ENCODE results near the gene ROBO1.
"Not testable (repeated sequence)": the region's sequence is repeated elsewhere in the genome, so short reads cannot be mapped to it uniquely, and the experiment has no call there.

ROBO1 gene

GRCh38 chr3:79217096-79217495, 550.7 kb downstream of the ROBO1 start:
- ATAC-seq = no peak

DNA sequence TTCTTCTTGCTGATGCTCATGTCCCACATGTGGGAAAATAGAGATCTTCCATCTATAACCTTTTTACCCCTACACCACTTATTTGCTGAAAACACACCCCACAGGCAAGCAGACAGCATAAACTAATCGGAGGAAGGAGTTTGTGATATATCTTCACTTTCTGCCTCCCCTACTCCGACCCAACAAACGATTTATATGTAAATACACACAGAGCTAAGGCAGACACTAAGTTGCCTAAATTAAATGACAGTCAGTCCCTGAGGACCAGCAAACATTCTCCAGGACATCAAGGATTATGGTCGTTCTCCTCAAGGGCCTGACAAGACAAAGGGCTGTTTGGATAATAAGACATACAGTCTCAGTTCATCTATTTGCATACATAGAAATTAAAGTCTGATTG, 552.5 kb downstream of the ROBO1 start:
- ATAC-seq = no peak

DNA sequence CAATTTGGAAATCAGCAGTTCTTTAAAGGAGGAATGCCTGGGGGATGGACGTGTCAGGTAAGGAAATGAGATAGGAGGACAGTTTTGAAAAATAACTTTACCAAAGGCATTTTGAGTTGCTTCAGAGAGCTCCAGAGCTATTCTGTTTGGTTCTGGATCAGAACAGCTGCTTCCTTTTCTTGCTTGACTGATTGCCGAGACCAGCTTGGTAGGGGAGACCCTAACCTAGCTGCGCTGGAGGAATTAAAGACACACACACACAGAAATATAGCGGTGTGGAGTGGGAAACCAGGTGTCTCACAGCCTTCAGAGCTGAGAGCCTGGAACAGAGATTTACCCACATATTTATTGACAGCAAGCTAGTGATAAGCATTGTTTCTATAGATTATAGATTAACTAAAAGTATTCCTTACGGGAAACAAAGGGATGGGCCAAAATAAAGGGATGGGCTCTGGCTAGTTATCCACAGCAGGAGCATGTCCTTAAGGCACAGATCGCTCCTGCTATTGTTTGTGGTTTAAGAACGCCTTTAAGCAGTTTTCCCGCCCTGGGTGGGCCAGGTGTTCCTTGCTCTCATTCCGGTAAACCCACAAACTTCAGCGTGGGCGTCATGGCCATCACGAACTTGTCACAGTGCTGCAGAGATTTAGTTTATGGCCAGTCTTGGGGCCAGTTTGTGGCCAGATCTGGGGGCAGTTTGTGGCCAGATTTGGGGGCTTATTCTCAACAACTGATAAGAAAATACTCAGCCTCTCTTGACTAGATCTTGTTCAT, 556.0 kb downstream of the ROBO1 start:
- no peak for ATAC-seq

- ATAC-seq = no peak
Measured at GRCh38 chr3:79204351-79204750, 563.4 kb downstream of the ROBO1 start.

- no peak for ATAC-seq
Measured at GRCh38 chr3:79203144-79203519, 564.7 kb downstream of the ROBO1 start.

- ATAC-seq = no peak
Measured at GRCh38 chr3:79202471-79203143, 565.2 kb downstream of the ROBO1 start.

DNA sequence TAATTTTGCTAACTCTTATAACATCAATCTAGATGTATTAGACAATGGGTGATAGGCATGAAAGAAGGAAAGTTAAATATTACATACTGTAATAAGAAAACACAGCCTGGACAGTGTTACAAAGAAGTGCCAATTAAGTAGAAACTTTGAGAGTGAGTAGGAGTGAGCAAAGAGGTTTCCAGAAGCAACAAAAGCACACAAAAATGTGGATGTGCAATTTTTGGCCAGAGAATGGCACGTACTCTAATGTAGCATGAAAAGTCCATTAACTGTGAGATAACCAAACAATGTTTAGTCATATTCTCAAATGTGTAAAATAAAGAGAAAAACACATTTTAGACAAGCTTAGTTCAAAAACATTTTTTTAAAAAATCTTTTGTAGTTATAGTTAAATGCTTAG, 567.3 kb downstream of the ROBO1 start:
- ATAC-seq = no peak

DNA sequence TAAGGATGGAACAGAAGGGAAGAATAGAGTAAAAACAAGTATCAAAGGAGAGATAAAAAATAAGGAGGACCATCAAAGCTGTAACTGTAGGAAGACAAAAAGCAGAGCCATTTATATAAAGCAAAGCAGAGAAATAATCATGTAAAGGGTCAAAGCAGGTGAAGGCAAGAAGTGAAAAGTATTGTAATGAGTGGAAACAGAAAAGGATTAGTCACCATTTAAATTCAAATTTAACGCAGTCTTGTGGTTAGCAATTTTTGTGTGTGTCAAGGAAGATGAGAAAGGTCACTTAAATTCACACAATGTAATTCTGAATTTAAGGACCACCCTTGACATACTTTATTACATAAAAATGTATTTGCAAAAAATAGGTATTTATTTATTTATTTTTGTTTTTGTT, 567.8 kb downstream of the ROBO1 start:
- ATAC-seq = no peak

- ATAC-seq = no peak
Measured at GRCh38 chr3:79187426-79187825, 580.4 kb downstream of the ROBO1 start.

DNA sequence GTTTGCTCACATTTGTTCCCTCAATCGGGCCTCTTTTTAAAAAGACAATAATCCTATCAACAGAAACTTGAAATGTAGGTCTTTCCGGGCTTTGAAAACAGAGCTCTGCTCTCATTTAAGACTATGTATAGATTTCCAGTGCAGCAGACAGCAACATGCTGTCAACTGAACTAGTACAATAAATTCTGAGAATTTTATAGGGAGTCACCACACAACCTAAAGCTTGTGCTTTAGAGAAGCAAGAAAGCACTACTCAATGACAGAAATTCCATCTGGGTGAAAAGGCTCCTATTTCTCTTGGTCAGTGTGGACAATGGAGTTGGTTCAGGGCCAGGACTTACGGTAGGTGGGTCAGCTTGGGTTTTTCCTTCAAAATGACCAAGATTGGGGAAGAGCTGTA, 583.5 kb downstream of the ROBO1 start:
- ATAC-seq = no peak

DNA sequence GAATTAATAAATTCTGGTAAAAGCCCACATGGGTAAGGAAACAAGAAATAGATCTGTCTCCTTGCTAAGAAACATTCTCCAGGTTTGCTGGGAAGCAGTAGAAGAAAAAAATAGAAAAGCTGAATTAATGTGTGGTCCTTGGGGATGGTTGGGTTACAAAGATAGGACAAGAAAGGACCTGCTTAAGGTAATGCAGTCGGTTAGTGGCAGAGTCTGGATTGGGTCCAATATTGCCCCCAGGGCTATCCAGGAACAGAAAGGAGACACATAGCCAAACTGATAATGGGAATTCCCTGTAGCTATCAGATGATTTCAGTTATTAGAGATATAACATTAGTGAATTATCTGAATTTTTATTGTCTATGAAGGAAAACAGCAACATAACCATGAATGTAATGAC, 584.3 kb downstream of the ROBO1 start:
- ATAC-seq = no peak

- ATAC-seq = no peak
Measured at GRCh38 chr3:79178471-79179180, 589.2 kb downstream of the ROBO1 start.

DNA sequence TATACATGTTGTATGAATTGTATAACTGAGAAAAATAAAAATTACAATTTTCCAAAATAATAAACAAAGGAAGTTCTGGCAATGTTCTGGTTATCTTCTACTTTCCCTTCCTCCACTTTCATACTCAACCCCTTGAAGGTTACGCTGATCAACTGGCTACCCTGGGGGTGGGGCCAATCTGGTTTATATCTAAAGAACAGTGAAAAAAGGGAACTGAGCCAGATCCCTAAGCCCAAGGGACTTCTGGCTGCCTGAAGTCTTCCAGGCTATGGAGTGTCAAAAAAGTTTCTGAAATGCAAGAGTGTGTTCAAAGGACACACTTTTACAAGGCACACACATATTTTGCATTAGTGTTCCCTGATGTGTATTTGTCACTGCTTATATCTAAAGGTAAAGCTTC, 591.9 kb downstream of the ROBO1 start:
- ATAC-seq = no peak

GRCh38 chr3:79173259-79173658, 594.5 kb downstream of the ROBO1 start:
- not testable (repeated sequence) for ATAC-seq

- ATAC-seq = no peak
Measured at GRCh38 chr3:79172241-79172640, 595.6 kb downstream of the ROBO1 start.

DNA sequence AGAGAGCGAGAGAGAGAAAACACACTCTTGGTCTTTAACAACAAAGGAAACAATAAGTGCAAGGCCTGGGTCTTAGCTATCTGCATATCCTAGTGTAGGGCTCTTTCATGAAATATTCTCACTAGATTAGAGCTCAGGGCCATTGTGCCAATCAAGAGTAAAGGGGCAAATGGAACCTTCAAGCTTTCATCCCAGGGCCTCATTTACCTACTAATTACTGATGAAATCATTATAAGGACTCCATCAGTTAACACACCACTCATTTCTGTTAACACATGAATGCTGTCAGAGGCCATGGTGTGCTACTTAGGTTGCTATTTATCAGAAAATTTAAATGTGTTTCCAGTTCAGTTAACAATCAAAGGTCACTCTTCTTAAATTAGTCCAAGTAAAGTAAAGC, 597.8 kb downstream of the ROBO1 start:
- no peak for ATAC-seq

DNA sequence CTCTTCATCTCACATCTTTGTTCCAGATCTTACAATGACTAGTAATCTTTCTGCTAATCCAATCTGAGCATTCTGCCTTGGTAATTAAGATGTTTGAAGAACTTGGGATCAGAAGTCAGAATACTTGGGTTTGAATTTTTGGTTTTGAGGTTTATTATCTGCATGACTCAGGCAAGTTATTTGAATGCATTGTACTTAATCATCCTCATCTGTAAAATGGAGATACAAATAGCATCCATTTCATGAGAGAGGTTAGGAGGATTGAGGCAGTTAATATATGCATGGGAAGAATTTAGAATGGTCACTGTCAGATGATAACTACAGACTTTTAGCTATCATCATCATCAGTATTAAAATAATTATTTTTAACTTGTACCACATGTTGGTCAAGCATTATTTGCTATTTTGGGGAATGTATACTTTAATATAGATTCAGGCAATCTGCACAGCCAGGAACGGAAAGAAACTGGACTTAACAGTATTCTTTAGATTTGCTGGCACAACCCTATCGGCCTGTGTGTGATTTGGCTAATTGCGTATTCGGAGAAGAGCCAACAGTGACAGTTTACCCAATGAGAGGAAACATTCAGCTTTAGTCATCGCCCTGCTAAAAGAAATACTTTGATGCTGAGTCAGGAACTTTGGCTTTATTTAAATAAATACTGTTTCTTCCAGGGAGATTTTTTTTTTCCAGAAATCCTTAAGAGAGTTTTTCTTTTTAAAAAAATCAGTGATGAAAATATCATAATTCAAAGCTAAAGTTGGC, 600.0 kb downstream of the ROBO1 start:
- ATAC-seq = no peak

GRCh38 chr3:79162653-79163052, 605.1 kb downstream of the ROBO1 start:
- ATAC-seq = no peak

DNA sequence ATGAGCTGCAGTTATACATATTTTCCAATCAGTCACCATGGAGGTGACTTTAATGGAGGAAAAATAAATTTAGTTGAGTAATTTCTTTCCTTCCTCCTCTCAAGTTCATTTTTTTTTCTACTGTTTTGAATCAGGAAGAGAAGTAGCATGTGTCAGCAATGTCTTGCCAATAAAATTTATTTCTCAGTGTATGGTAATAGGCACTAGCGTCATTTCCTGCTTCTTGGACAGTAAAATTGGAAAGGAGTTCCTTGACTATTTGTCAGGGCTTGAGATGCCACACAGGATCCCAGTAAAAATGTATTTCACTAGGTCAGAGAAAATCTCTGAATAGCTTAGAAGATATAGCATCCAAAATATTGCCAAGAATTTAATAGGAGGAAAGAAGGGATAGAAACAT, 605.9 kb downstream of the ROBO1 start:
- ATAC-seq = no peak

DNA sequence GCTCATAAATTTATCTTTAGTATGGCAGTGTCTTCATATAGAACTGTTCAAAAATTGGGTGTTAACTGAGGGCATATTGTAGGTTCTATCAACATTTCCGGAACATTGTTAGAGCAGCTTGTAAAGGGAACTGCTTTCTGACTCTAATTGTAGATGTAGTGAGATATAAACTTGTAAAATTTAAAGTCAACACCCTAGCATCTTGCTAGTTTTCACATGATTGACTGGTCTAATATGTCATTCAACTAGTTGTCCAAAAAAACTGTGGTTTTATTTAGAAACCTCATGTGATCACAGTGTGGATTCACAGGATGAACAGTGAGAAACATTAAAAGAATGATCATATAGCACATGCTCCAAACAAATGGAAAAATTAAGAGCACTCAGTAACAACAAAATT, 607.4 kb downstream of the ROBO1 start:
- no peak for ATAC-seq

DNA sequence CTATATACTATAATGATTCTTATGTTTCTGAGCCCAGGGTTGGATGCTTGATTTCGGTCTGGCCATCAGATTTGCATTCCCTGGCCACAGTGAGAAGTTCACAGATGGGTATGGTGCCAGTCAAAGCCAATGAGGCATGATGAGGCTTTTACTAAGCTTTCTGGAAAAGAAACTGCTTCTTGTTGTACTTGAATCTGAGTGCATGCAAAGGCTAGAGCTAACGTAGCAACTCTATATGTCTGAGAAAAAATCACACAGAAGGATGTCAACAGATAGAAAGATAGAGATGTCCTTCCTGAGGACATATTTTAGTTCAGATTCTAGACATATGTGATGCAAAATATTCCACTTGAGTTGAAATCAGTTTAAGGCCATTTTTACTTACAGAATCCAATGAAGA, 608.1 kb downstream of the ROBO1 start:
- ATAC-seq = no peak

DNA sequence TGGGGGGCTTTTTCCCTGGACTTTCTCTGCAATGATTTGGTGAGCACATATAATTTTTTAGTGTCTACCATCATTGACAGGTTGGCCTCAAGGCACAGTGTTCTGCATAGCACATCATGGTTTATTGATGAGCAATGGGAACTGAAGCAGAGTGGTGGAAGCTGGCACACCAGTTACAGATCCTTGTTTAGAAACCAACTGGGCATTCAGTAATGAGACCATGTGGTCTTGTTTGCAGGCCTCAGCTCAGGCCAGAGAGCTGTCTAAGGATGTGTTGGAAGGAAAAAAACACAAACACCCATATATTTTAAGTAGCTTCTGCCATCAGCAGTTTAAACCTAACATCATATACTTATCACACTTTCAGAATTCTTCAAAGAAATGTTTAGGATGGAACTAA, 610.6 kb downstream of the ROBO1 start:
- no peak for ATAC-seq

GRCh38 chr3:79154865-79155264, 612.9 kb downstream of the ROBO1 start:
- ATAC-seq = no peak

Data from activated CD4-positive, CD25-positive, alpha-beta regulatory T cell treated with anti-CD3 and anti-CD28 coated beads, Interleukin-2, amount 50 U/mL, for 24 hours (primary cell).